Peyer's patch (tissue), 4 donors: ENCODE measurements around the gene NKAIN2.

Source experiments
- POLR2A ChIP-seq, 2 donors: fragments of 450-650 bp; IDR thresholded peaks; one replicate each; pipeline ENCODE4 v1.5.1; 2017; ENCODE audit warnings: antibody characterized with exemption in 2 of 2, mild to moderate bottlenecking in 2 of 2, moderate library complexity in 2 of 2
- TF ChIP-seq, protein P1 (sequence below), 6 experiments: fragments of 450-650 bp in 4 of 6; fragments of 200-600 bp in 2 of 6; sonication (generic) in 1 of 6; IDR thresholded peaks; one replicate each; pipeline ENCODE4 v1.5.1; 2017 to 2019; ENCODE audit warnings: antibody characterized with exemption in 6 of 6, mild to moderate bottlenecking in 3 of 6, moderate library complexity in 1 of 6

DNA sequence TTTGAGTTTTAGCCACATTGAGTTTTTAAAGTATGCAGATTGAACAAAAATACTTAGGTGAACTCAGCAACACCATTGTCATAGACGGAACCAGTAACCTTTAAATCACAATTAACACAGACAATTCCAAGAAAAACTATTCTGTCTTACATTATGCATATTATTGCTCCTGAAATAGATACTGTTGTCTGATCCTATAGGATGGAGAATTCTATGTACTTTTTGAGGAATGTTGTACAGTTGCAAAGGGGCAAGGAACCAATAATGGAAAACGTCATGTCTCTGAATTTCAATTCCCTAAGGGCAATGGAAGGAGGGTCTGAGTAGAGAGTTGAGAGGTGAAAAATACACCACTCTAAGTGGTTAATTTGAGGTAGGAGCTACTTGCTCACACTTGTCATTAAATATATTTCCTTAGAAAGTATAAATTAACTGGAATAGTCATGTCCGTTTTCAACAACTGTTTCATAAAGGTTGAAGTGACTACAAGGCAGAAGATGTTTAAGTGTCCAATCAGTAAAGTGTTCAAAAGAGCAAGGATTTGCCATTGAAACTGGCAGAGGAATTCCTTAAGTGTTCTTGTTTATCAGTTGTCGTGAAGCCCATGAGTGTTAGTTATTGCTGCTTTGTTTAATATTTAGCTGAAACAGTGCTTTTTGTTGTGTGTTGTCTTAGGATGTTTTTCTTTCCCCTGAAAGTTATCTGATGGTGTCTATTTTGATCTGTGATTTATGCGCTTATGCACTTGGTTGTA, 1.3 kb downstream of the NKAIN2 start:
- no peak for TF ChIP-seq POLR2A (IDR thresholded peaks at IDR 0.05)
- TF ChIP-seq, protein P1, sequence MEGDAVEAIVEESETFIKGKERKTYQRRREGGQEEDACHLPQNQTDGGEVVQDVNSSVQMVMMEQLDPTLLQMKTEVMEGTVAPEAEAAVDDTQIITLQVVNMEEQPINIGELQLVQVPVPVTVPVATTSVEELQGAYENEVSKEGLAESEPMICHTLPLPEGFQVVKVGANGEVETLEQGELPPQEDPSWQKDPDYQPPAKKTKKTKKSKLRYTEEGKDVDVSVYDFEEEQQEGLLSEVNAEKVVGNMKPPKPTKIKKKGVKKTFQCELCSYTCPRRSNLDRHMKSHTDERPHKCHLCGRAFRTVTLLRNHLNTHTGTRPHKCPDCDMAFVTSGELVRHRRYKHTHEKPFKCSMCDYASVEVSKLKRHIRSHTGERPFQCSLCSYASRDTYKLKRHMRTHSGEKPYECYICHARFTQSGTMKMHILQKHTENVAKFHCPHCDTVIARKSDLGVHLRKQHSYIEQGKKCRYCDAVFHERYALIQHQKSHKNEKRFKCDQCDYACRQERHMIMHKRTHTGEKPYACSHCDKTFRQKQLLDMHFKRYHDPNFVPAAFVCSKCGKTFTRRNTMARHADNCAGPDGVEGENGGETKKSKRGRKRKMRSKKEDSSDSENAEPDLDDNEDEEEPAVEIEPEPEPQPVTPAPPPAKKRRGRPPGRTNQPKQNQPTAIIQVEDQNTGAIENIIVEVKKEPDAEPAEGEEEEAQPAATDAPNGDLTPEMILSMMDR (IDR thresholded peaks at IDR 0.05), result no peak
